HG02981 (cell line): ENCODE results near the gene SLC38A2.

Experiments used
- ATAC-seq: cut with Tn5 transposase; IDR thresholded peaks from one replicate; pipeline ENCODE4 v1.9.1; 2021; ENCODE audit warnings: mild to moderate bottlenecking, moderate library complexity; ENCODE audit not compliant: unreplicated experiment

SLC38A2 gene

DNA sequence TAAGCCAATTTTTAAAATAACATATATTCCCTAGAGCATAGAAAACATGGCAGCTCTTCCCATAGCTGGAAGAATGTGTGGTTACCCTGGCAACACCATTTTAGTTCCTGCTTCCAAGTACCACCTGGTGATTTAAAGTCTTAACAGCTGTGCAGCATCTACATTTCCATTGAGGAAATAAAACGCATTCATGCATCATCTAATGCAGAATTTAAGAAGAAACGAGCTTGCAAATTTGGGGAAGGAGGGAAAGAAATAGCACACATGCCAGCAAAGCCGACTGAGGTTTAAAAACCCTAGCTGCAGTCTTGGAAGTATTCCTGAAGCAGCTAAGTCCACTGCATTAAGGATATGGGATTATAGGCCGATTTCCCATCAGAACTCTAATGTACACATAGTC, 22.8 kb upstream of the SLC38A2 start:
- no peak for ATAC-seq

DNA sequence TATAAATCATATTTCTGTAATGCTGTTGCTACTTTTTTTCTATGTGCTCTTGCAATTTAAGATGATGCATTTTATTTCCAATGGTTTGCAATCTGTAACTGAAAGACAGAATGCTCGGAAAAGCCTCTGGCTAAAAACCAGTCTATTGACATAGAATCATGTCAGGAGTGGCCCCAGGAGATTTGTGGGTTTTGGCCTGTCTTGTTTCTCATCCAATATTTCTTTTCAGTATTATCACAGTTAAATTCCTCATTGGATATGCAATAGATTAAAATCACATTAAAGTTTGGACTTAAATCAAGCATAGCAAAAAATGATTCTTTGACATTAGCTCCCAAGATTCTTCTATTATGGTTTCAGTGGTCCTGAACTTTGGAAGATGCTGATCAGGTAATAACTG, 19.1 kb upstream of the SLC38A2 start:
- ATAC-seq: no peak

- ATAC-seq: no peak
These were observed 18.3 kb upstream of the SLC38A2 start for GRCh38 chr12:46390881-46391280.

DNA sequence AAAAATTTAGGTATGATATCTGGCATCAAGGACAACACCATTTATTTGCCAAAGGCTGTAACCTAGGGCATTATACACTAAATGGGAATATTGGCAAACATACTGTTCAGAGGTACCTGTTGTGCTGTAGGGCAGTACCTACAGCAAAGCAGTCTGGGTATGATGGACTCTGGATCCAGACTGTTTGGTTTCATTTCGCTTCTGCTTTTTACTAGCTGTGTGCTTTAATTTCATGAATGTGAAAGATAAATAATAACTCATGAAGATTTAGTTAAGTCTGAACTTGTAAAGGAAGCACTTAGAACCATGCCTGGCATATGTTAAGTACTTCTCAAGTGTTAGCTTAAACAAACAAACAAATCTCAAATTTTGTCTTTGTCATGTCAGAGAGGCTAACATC, 17.7 kb upstream of the SLC38A2 start:
- no peak for ATAC-seq

- no peak for ATAC-seq
These were observed 16.6 kb upstream of the SLC38A2 start for GRCh38 chr12:46389031-46389616.

GRCh38 chr12:46388427-46389021, 16.0 kb upstream of the SLC38A2 start:
- ATAC-seq: peak; percentile 69

DNA sequence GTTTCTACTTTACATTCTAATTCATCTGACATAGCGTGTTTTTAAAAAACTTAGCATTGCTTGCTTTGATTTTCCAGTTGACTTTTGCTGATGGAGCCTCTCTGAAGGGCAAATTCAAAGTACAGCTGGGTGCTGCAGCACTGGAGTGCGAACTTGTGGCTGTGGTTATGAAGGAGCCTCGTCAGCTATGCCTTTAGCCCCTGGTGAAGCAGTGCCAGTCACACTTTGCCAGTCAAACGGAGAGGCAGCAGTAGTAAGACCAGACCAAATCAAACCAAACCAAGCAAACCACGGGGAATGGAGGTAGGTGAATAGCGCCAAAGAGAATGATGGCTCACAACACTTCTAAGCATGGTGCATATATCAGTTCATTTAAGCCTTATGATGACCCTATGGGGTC, 15.1 kb upstream of the SLC38A2 start:
- no peak for ATAC-seq

GRCh38 chr12:46386877-46387629, 14.5 kb upstream of the SLC38A2 start:
- peak; percentile 18 for ATAC-seq

DNA sequence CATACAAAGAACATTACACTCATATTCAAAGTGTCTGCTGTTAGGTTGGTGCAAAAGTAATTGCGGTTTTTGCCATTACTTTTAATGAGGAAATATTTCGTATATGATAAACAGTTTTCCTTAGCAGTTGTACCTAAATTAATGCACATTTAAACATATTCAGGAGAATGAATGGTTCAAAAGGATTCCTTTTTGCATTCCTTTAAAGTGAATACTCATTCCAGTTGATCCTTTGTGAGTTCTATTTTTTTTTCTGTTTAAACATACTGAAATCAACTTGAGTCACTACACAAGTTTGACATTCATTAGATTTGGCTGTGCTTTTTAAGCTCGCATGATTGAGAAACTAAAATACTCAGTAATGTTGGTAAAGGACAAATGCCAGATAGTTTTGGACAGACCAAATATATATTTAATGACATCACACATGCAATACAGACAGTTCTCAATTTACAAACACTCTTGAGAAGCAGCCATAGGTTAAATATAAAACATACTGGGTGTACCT, 13.8 kb upstream of the SLC38A2 start:
- no peak for ATAC-seq

DNA sequence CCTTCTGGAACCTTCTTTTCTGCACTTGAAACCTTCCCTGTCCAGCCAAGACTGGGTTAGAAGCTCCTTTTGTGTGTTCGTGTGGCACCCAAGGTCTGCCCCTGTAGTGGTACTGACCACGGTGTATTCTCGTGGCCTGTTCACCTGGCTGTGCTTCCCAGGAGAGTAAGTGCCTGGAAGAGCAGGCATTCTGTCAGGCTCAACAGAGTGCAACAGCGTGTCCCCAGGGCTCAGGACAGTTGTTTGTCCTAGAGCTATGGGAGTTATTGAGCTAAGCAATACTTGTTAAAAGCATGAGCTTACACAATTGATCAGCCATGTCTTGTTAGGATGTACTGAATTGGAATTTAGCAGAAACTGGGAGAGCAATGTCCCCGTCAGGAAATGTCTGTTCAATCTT, 12.9 kb upstream of the SLC38A2 start:
- no peak for ATAC-seq

DNA sequence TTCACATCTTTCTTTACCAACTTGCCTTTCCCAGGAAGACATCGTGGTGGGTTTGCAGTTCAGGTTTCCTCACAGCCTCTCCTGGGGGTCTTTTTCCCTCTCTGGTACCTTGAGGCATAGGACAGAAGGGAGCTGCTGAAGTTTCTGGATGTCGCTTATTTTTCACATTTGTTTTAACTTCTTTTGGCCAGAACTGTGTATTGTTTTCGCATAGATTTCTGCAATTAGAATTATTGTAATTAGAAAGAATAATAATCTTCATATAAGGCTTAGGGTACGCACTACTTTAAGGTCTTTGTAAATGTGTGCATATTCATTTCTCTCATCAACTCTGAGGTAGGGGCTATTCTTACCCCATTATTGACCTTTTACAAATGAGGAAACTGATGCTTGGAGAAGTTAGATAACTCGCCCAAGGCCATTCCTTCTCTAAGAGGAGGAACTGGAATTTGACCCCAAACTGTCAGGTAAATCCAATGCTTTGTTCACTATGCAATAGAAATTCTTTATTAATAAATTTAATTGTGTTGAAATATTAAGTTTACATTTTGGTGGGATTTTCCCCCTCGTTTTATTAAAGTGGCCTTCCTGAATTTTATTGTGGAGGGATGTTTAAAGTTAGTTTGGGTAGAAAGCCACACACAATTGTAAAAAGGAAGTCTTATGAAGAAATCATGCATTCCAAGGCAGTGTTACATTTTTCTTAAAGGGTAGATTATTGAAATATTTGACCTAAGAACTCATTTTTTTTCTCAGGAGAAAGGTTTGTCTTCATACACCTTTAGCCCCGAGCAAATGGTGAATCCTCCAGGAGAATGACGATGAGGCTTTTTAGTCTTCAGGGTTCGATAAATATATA, 12.1 kb upstream of the SLC38A2 start:
- no peak for ATAC-seq

GRCh38 chr12:46383654-46384450, 11.3 kb upstream of the SLC38A2 start:
- peak; percentile 30 for ATAC-seq

DNA sequence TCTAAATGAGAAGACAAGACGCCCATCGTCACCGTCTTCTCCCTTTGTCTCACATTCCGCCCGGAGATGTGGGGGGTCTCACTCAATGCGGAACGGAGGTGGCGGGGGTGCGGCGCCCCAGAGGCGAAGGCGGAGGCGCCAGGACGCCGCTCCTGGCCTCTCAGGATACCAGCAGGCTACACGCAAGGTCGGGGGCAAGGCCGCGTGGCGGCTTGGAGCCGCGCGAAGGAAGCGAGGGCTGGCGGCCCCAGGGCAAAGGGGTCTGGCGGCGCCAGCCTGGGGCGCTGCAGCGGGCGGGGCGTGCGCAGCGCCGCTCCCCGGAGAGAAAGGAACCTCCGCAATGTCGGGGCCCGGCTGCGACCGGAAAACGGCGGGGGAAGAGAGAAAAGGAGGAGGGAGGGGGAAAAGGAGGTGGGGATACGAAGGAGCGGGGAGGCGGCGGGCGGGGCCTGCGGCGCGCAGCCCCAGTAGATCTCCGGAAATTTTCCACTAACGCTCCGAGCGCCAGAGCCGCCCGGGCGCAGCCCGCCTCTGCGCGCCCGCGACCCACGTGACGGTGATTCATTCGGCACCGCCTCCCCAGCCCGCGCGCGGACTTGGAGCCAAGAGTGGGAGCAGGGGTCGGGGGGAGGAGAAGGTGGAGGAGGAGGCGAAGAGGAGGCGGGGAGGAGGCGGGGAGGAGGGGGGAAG, 10.5 kb upstream of the SLC38A2 start:
- ATAC-seq: peak; percentile 71

DNA sequence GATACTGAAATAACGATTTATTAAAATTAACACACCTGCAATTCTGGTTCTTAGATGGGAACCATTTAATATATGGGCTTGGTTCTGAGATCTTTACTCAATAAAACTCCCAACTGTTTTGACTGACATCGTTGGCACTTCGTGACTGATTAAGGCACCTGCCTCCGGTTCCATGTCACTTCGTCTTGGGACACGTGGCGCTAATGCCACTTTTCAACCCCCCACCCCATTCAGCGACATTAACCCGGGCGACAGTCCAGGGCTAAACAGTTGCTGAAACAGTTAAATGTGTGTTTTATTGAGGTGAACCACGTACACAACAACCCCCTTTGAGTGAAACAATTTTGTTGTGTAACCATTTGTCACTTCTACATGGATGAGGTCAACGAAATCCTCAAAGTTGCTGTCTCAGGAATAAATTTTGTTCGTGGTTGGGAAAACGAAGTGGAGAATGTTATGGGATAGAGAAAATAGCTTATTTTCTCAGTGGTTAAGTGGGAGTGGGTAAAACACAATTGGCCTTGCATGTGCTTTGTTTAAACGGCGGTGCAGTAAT, 9.9 kb upstream of the SLC38A2 start:
- no peak for ATAC-seq

GRCh38 chr12:46380881-46381280, 8.3 kb upstream of the SLC38A2 start:
- ATAC-seq: no peak

DNA sequence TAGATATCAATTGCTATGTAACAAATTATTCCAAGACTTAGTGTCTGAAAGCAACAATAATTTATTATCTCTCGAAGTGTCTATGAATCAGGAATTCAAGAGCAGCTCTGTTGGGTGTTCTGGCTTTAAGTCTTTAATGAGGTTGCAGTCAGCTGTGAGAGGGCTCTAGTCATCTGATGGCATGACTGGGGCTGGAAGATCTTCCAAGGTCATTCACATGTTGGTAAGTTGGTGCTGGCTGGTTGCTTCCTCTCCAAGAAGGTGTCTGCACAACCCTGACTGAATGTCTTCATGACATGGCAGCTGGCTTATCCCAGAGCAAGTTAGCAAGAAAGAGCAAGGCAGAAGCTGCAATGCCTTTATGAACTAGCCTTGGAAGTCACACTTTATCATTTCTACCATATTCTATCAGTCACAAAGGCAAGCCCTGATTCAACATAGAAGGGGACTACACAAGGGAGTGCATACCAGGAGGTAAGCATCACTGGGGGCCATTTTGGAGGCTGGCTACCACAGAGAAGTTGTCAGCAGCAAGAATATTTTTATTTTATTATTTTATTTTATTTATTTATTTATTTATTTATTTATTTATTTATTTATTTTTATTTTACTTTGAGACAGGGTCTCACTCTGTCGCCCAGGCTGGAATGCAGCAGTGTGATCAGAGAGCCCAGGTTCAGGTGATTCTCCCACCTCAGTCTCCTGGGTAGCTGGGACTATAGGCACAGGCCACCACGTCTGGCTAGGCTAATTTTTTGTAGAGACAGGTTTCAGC, 7.6 kb upstream of the SLC38A2 start:
- no peak for ATAC-seq

GRCh38 chr12:46379352-46379751, 6.8 kb upstream of the SLC38A2 start:
- ATAC-seq: no peak

DNA sequence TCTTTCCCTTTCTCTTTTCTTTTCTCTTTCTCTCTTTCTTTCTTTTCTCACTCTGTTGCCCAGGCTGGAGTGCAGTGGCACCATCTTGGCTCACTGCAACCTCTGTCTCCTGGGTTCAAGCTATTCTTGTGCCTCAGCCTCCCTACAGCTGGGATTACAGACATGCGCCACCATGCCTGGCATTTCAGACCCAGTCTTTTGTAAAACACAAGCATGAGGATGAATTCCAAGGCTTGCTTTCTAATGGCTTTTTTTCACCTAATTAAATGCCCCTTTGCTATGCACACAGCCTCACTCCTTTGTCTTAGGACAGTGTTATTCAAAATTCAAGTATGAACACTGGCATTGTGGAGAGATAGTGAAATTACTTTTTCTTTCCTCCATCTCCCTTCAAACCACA, 6.0 kb upstream of the SLC38A2 start:
- ATAC-seq: no peak

DNA sequence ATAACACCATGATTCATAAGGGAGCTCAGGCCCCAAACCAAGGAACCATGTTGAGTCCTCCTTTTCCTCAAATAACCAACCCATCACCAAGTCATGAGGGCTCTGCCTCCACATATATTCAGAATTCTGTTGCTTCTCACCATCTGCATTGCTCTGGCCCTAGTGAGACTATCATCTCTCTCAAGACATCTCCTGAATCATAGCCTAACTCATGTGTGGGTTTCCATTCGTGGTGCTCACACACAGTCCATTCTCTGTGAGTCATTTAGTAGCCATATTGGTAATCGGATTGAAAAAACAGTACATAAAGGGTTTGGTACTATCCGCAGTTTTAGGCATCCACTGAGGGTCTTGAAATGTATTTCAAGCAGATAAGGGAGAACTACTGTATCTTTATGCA, 5.1 kb upstream of the SLC38A2 start:
- ATAC-seq: no peak
